B cell (primary cell): Measurements from ENCODE around the gene SLC12A1.

Experiments
- CTCF ChIP-seq: fragments of 200-600 bp; IDR thresholded peaks from one replicate; pipeline ENCODE4 v1.8.0; 2022; ENCODE audit warnings: antibody characterized with exemption, mild to moderate bottlenecking
- EZH2 ChIP-seq: IDR thresholded peaks from 2 replicates; pipeline ENCODE4 v1.6.1; 2012; ENCODE audit warnings: borderline replicate concordance, low read depth, mild to moderate bottlenecking, moderate library complexity, low read length; ENCODE audit not compliant: insufficient read depth, poor library complexity, severe bottlenecking

GRCh38 chr15:48170981-48171380 is 35.1 kb upstream of the SLC12A1 start:
- TF ChIP-seq EZH2 (no peak), CTCF (no peak)
